Gastrocnemius medialis (tissue), 4 donors: ENCODE results near the gene SZT2. TPM values are rescaled to one million over a fixed set of nuclear protein-coding genes. Genes with fewer than 3 reads are reported as not detected.

Experiments
- ATAC-seq, 2 donors: fragments of 150-250 bp; one replicate each; pipeline ENCODE4 v1.9.1; 2016
- DNase-seq, 2 donors: peaks; one replicate each; pipeline ENCODE4 v3.0.0-alpha.2; 2019
- H3K27ac ChIP-seq, 4 donors: fragments of 200-600 bp; sonication (generic); 1 replicate in 1 of 4; 2 replicates in 3 of 4; pipeline ENCODE4 v1.5.1; 2016 to 2018; ENCODE audit warnings: mild to moderate bottlenecking in 2 of 4, moderate library complexity in 1 of 4
- H3K27me3 ChIP-seq, 3 donors: fragments of 200-600 bp; sonication (generic) in 2 of 3; 1 replicate in 1 of 3; 2 replicates in 2 of 3; pipeline versions ENCODE4 v1.5.1 to v1.6.0; 2016 to 2019; ENCODE audit warnings: mild to moderate bottlenecking in 1 of 3, moderate library complexity in 1 of 3
- H3K36me3 ChIP-seq, 2 donors: fragments of 200-600 bp; sonication (generic) in 1 of 2; one replicate each; pipeline ENCODE4 v1.5.1; 2017 to 2018
- H3K4me1 ChIP-seq, 2 donors: fragments of 200-600 bp; sonication (generic) in 1 of 2; one replicate each; pipeline ENCODE4 v1.5.1; 2016 to 2017; ENCODE audit warnings: mild to moderate bottlenecking in 2 of 2
- H3K4me3 ChIP-seq, 4 donors: fragments of 200-600 bp; sonication (generic) in 3 of 4; 1 replicate in 1 of 4; 2 replicates in 3 of 4; pipeline ENCODE4 v1.5.1; 2016 to 2019; ENCODE audit warnings: mild to moderate bottlenecking in 2 of 4
- H3K9me3 ChIP-seq, 3 donors: fragments of 200-600 bp; sonication (generic) in 2 of 3; 1 replicate in 1 of 3; 2 replicates in 2 of 3; pipeline ENCODE4 v1.5.1; 2016 to 2019
- CTCF ChIP-seq, 5 experiments: fragments of 450-650 bp in 3 of 5; fragments of 200-600 bp in 2 of 5; sonication (generic) in 2 of 5; IDR thresholded peaks in 4 of 5; conservative IDR thresholded peaks in 1 of 5; 1 replicate in 4 of 5; 2 replicates in 1 of 5; pipeline ENCODE4 v1.5.1; 2016 to 2019; ENCODE audit warnings: antibody characterized with exemption in 5 of 5, mild to moderate bottlenecking in 3 of 5, moderate library complexity in 3 of 5
- POLR2A ChIP-seq, 2 donors: fragments of 450-650 bp; IDR thresholded peaks; one replicate each; pipeline ENCODE4 v1.6.1; 2017; ENCODE audit warnings: antibody characterized with exemption in 2 of 2, mild to moderate bottlenecking in 2 of 2, moderate library complexity in 2 of 2
- in situ Hi-C, 4 donors: fragments of 200-750 bp; cut with MboI; loops; one replicate each; pipeline versions ENCODE4 v1.15.0 to v1.8.0; 2017; ENCODE audit warnings: low sequenced_read_pairs in 4 of 4
- intact Hi-C: fragments of 100-400 bp; cut with DNase I; formaldehyde crosslinking; loops from one replicate; pipeline ENCODE4 v1.15.1; 2023; ENCODE audit warnings: low total_unique reads
- total RNA-seq, 4 donors: library from RNA; depleted of rRNA; stranded (reverse); fragments of >200 nt; gene quantifications; one replicate each; pipeline versions ENCODE4 v1.1.0 to v1.2.3, GENCODE V29; 2016

SZT2 gene
- total RNA-seq, 4 donors from 2014 or later = 15.9 to 20.9 (median 17.9) TPM

GRCh38 chr1:43446881-43447835 is 57.5 kb downstream of the SZT2 start:
- H3K36me3 ChIP-seq = peaks cover 0 to 92% of the 10 kb centered on the region in 2 donors
- in situ Hi-C loops = no loop called here
- no peak for DNase-seq

GRCh38 chr1:43447891-43448708 is 58.4 kb downstream of the SZT2 start:
- Histone ChIP-seq H3K4me1 (peaks cover 0 to 3% of the 10 kb centered on the region in 2 donors), H3K9me3 (no peaks in the 10 kb centered on the region), H3K4me3 (no peak overlapping the region), H3K27ac (peak overlapping the region in 1 of 4 donors; percentile 13), H3K27me3 (no peaks in the 10 kb centered on the region), H3K36me3 (peaks cover 0 to 82% of the 10 kb centered on the region in 2 donors)
- TF ChIP-seq POLR2A (IDR thresholded peaks at IDR 0.05) = no peak
- no peak for TF ChIP-seq CTCF (IDR thresholded peaks at IDR 0.05 in 4 of 5, conservative IDR thresholded peaks at IDR 0.05 in 1 of 5)
- DNase-seq = no peak
- no peak for ATAC-seq
- in situ Hi-C loops (no loop called here), intact Hi-C loops (no loop called here)

More at GRCh38 chr1:43446881-43447835, 57.5 kb downstream of the SZT2 start:
- no peaks in the 10 kb centered on the region for H3K27me3 ChIP-seq
- no peak overlapping the region for H3K27ac ChIP-seq
- intact Hi-C loops = no loop called here
- ATAC-seq = no peak
- TF ChIP-seq CTCF (IDR thresholded peaks at IDR 0.05 in 4 of 5, conservative IDR thresholded peaks at IDR 0.05 in 1 of 5) = no peak
- no peak for TF ChIP-seq POLR2A (IDR thresholded peaks at IDR 0.05)
- H3K4me1 ChIP-seq = no peaks in the 10 kb centered on the region
- no peaks in the 10 kb centered on the region for H3K9me3 ChIP-seq
- no peak overlapping the region for H3K4me3 ChIP-seq

GRCh38 chr1:43448955-43449707 is 59.4 kb downstream of the SZT2 start:
- H3K27me3 ChIP-seq = no peaks in the 10 kb centered on the region

More at GRCh38 chr1:43448955-43449707, 59.4 kb downstream of the SZT2 start:
- in situ Hi-C loops = no loop called here
- H3K27ac ChIP-seq = no peak overlapping the region
- peaks cover 0 to 72% of the 10 kb centered on the region in 2 donors for H3K36me3 ChIP-seq
- ATAC-seq (no peak), DNase-seq (no peak)
- peaks cover 0 to 6% of the 10 kb centered on the region in 2 donors for H3K4me1 ChIP-seq
- no peaks in the 10 kb centered on the region for H3K9me3 ChIP-seq
- no peak overlapping the region for H3K4me3 ChIP-seq
- TF ChIP-seq CTCF (IDR thresholded peaks at IDR 0.05 in 4 of 5, conservative IDR thresholded peaks at IDR 0.05 in 1 of 5) = no peak
- TF ChIP-seq POLR2A (IDR thresholded peaks at IDR 0.05) = no peak
- intact Hi-C loops = no loop called here
